ENCODE measurements around the gene TMEM119.
"Not testable (repeated sequence)": the region's sequence is repeated elsewhere in the genome, so short reads cannot be mapped to it uniquely, and the experiment has no call there.

Gene TMEM119

GRCh38 chr12:108578264-108578663 is 19.6 kb downstream of the TMEM119 start:
- H3K36me3 Mint-ChIP-seq (ENCODE audit: low read depth), result no peaks in the 10 kb centered on the region
- peaks cover 7% of the 10 kb centered on the region for H3K9me3 Mint-ChIP-seq
- no peak overlapping the region for H3K4me3 Mint-ChIP-seq
- peaks cover 26% of the 10 kb centered on the region for H3K4me1 Mint-ChIP-seq (ENCODE audit: low read depth)
- no peak overlapping the region for H3K27ac Mint-ChIP-seq
- DNase-seq, result no peak
- H3K27me3 Mint-ChIP-seq, result no peaks in the 10 kb centered on the region

- H3K9me3 Mint-ChIP-seq, result peaks cover 7% of the 10 kb centered on the region
- peaks cover 34% of the 10 kb centered on the region for H3K4me1 Mint-ChIP-seq (ENCODE audit: low read depth)
- no peaks in the 10 kb centered on the region for H3K36me3 Mint-ChIP-seq (ENCODE audit: low read depth)
- H3K27ac Mint-ChIP-seq, result no peak overlapping the region
- no peak for DNase-seq
- no peak overlapping the region for H3K4me3 Mint-ChIP-seq
- no peaks in the 10 kb centered on the region for H3K27me3 Mint-ChIP-seq
These were observed 20.4 kb downstream of the TMEM119 start for GRCh38 chr12:108577458-108577857.

- H3K27ac Mint-ChIP-seq, result no peak overlapping the region
- no peak overlapping the region for H3K4me3 Mint-ChIP-seq
- DNase-seq, result peak; percentile 21
- no peaks in the 10 kb centered on the region for H3K36me3 Mint-ChIP-seq (ENCODE audit: low read depth)
- H3K4me1 Mint-ChIP-seq (ENCODE audit: low read depth), result peaks cover 41% of the 10 kb centered on the region
- peaks cover 7% of the 10 kb centered on the region for H3K9me3 Mint-ChIP-seq
- no peaks in the 10 kb centered on the region for H3K27me3 Mint-ChIP-seq
These were observed 21.1 kb downstream of the TMEM119 start for GRCh38 chr12:108576660-108577234.

GRCh38 chr12:108575199-108575912 is 22.5 kb downstream of the TMEM119 start:
- no peak overlapping the region for H3K4me3 Mint-ChIP-seq

GRCh38 chr12:108574276-108574675 is 23.6 kb downstream of the TMEM119 start:
- DNase-seq, H3K27me3 Mint-ChIP-seq, H3K9me3 Mint-ChIP-seq, H3K4me3 Mint-ChIP-seq, H3K27ac Mint-ChIP-seq: not testable (repeated sequence)
- Mint-ChIP-seq H3K36me3 (ENCODE audit: low read depth) (peaks cover 18% of the 10 kb centered on the region), H3K4me1 (ENCODE audit: low read depth) (peaks cover 62% of the 10 kb centered on the region)

More at GRCh38 chr12:108575199-108575912, 22.5 kb downstream of the TMEM119 start:
- DNase-seq, result peak; percentile 16
- peaks cover 7% of the 10 kb centered on the region for H3K36me3 Mint-ChIP-seq (ENCODE audit: low read depth)
- H3K27ac Mint-ChIP-seq, result peak overlapping the region; percentile 11
- peaks cover 52% of the 10 kb centered on the region for H3K4me1 Mint-ChIP-seq (ENCODE audit: low read depth)
- peaks cover 7% of the 10 kb centered on the region for H3K9me3 Mint-ChIP-seq
- H3K27me3 Mint-ChIP-seq, result no peaks in the 10 kb centered on the region

- Mint-ChIP-seq H3K27me3 (no peaks in the 10 kb centered on the region), H3K4me3 (no peak overlapping the region), H3K4me1 (ENCODE audit: low read depth) (peaks cover 72% of the 10 kb centered on the region), H3K36me3 (ENCODE audit: low read depth) (peaks cover 26% of the 10 kb centered on the region), H3K9me3 (no peaks in the 10 kb centered on the region), H3K27ac (peak overlapping the region; percentile 81)
- DNase-seq, result peak; percentile 20
These were observed 24.6 kb downstream of the TMEM119 start for GRCh38 chr12:108573317-108573716.

DNA sequence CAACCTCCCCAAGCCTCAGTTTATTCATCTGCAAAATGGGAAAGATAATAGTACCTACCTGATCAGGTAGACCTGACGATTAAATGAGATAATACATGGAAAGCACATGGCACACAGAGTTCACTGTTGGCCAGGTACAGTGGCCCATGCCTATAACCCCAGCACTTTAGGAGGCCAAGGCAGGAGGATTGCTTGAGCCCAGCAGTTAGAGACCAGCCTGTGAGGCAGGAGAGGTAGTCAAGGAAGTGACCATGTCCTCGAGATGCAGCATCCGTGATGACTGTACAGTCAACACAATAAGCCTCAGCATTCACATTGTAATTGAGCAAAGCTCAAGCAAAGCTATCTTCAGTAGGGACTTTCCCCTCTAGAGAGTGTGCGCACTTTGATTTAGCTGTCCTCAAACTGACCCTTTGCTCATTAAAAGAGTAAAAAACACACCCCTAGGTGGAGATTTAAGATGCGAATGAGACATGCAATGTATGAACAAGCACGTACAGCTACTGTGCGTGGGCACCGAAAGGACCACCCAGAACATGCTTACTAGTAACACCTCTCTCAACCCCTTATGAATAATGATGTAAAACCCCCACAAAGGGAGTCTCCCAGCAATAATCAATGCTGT is 25.6 kb downstream of the TMEM119 start:
- Mint-ChIP-seq H3K4me3 (no peak overlapping the region), H3K27me3 (no peaks in the 10 kb centered on the region), H3K27ac (peak overlapping the region; percentile 81), H3K4me1 (ENCODE audit: low read depth) (peaks cover 82% of the 10 kb centered on the region), H3K9me3 (no peaks in the 10 kb centered on the region), H3K36me3 (ENCODE audit: low read depth) (peaks cover 37% of the 10 kb centered on the region)
- peak; percentile 28 for DNase-seq

GRCh38 chr12:108571609-108572165 is 26.2 kb downstream of the TMEM119 start:
- Mint-ChIP-seq H3K9me3 (no peaks in the 10 kb centered on the region), H3K4me1 (ENCODE audit: low read depth) (peaks cover 88% of the 10 kb centered on the region), H3K27me3 (no peaks in the 10 kb centered on the region), H3K4me3 (no peak overlapping the region), H3K27ac (no peak overlapping the region), H3K36me3 (ENCODE audit: low read depth) (peaks cover 43% of the 10 kb centered on the region)
- DNase-seq, result peak; percentile 22

DNA sequence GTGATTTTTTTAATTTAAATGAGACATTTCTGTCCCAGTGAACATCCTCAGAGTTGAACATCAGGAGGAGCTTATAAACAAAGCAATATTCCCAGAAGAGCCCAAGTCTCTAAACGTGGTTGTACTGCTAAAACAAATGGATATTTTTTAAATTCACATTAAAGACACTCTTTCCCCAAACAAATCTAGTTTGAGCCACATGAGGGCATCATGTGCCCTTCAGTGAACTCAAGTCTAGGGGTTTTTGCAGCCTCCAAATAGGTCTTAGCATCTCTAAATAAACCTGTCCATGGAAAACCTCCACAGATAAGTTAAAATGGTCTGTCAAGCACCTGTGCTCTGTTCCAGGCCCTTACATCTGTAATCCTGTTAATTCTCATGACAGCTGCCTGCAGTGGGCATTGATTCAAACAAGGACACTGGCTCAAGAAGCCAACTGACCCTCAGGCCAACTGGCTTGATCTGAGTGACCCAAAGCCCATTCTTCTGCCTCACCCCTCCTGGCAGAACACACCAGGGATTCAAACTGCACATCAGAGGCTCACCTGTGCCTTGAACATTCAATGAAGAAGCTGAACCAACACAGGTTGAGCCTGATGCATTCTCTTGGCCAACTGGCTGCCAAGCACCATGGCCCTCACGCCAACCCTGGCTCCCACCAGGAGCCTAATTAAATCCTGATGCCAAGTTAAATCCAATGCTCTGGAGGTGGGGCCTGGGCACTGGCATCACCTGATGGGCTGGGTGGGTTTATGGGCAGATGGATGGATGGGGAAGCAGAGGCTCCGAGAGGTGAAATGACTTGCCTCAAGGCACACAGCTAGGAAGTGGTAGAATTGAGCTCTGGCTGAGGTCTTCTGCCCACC is 26.9 kb downstream of the TMEM119 start:
- H3K4me3 Mint-ChIP-seq, result no peak overlapping the region
- H3K27ac Mint-ChIP-seq, result no peak overlapping the region
- H3K36me3 Mint-ChIP-seq (ENCODE audit: low read depth), result peaks cover 50% of the 10 kb centered on the region
- peaks cover 90% of the 10 kb centered on the region for H3K4me1 Mint-ChIP-seq (ENCODE audit: low read depth)
- peak; percentile 28 for DNase-seq
- H3K9me3 Mint-ChIP-seq, result no peaks in the 10 kb centered on the region
- H3K27me3 Mint-ChIP-seq, result no peaks in the 10 kb centered on the region

- peak; percentile 68 for DNase-seq
- Mint-ChIP-seq H3K27ac (peak overlapping the region; percentile 94), H3K36me3 (ENCODE audit: low read depth) (peaks cover 74% of the 10 kb centered on the region), H3K27me3 (no peaks in the 10 kb centered on the region), H3K4me1 (ENCODE audit: low read depth) (peaks cover 92% of the 10 kb centered on the region), H3K9me3 (no peaks in the 10 kb centered on the region), H3K4me3 (peak overlapping the region; percentile 61)
These were observed 29.3 kb downstream of the TMEM119 start for GRCh38 chr12:108568338-108569154.

- H3K36me3 Mint-ChIP-seq (ENCODE audit: low read depth), result peaks cover 80% of the 10 kb centered on the region
- no peaks in the 10 kb centered on the region for H3K27me3 Mint-ChIP-seq
- no peak for DNase-seq
- no peak overlapping the region for H3K4me3 Mint-ChIP-seq
- H3K27ac Mint-ChIP-seq, result peak overlapping the region; percentile 94
- H3K9me3 Mint-ChIP-seq, result no peaks in the 10 kb centered on the region
- peaks cover 90% of the 10 kb centered on the region for H3K4me1 Mint-ChIP-seq (ENCODE audit: low read depth)
These were observed 30.2 kb downstream of the TMEM119 start for GRCh38 chr12:108567406-108568337.

DNA sequence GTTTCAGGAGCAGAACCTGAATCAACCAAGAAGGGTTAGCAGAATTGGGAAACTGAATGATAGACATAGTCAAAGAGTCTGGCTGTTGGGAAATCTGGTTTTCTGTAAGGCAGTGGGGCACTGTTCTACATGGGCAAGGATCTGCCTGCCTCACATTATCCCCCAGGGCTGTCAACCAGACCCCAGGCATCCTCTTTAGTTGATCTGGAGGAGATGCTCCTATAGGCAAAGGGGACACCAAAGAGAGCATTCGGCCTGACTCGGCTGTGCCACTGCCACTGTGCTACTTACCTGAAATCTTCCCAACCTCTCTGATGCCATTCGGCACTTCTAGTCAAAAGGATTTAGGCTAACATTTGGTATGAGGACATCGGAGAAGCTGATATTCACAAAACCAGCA is 31.4 kb downstream of the TMEM119 start:
- H3K9me3 Mint-ChIP-seq, result no peaks in the 10 kb centered on the region
- H3K27ac Mint-ChIP-seq, result peak overlapping the region; percentile 80
- no peak for DNase-seq
- H3K36me3 Mint-ChIP-seq (ENCODE audit: low read depth), result peaks cover 84% of the 10 kb centered on the region
- H3K4me3 Mint-ChIP-seq, result no peak overlapping the region
- peaks cover 80% of the 10 kb centered on the region for H3K4me1 Mint-ChIP-seq (ENCODE audit: low read depth)
- no peaks in the 10 kb centered on the region for H3K27me3 Mint-ChIP-seq

DNA sequence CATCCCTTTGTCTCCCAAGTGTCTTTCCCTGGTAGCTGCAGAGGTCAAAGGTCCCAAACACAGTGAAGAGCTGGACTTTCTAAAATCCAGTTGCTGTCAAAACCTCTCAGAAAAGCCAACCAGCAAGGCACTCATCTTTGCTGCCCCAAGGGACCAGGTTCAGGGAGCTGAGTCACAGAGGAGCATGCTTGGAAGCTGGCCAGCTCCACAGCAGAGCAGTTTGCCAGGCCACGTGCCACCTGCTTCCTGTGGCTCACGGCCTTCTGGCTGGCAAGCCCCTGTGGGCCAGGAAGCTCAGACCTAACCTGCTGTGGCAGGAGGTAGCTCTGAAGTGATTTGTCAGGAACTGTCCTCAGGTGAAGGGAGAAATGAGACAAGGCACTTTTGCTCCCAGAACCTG is 31.9 kb downstream of the TMEM119 start:
- H3K36me3 Mint-ChIP-seq (ENCODE audit: low read depth), result peaks cover 86% of the 10 kb centered on the region
- no peaks in the 10 kb centered on the region for H3K9me3 Mint-ChIP-seq
- peaks cover 79% of the 10 kb centered on the region for H3K4me1 Mint-ChIP-seq (ENCODE audit: low read depth)
- no peak overlapping the region for H3K4me3 Mint-ChIP-seq
- H3K27me3 Mint-ChIP-seq, result no peaks in the 10 kb centered on the region
- peak overlapping the region; percentile 80 for H3K27ac Mint-ChIP-seq
- peak; percentile 69 for DNase-seq

Measured in activated T-cell treated with anti-CD3 and anti-CD28 coated beads, Interleukin-2, amount 50 U/mL, for 24 hours (primary cell).